ENCODE data around the gene CAMTA1.

CAMTA1 gene

GRCh38 chr1:7702365-7702764 lies 917.1 kb downstream of the CAMTA1 start:
- TF ChIP-seq ZNF70 (CRISPR knock-in tag; IDR thresholded peaks at IDR 0.05) (no peak), CSDC2 (CRISPR knock-in tag; IDR thresholded peaks at IDR 0.05) (no peak), ARNTL (CRISPR knock-in tag; IDR thresholded peaks at IDR 0.05; ENCODE audit: borderline replicate concordance, low read depth) (no peak), CSRNP3 (CRISPR knock-in tag; IDR thresholded peaks at IDR 0.05) (no peak), ZFP3 (CRISPR knock-in tag; IDR thresholded peaks at IDR 0.05) (no peak), ZNF565 (CRISPR knock-in tag; conservative IDR thresholded peaks at IDR 0.05; ENCODE audit: low read depth) (no peak), TOX (CRISPR knock-in tag; IDR thresholded peaks at IDR 0.05; ENCODE audit: borderline replicate concordance) (no peak), ZNF8 (CRISPR knock-in tag; IDR thresholded peaks at IDR 0.05) (no peak), ESRRG (CRISPR knock-in tag; IDR thresholded peaks at IDR 0.05) (no peak), TSHZ2 (CRISPR knock-in tag; IDR thresholded peaks at IDR 0.05) (no peak), PATZ1 (CRISPR knock-in tag; IDR thresholded peaks at IDR 0.05; ENCODE audit: borderline replicate concordance) (no peak), ISL1 (CRISPR knock-in tag; IDR thresholded peaks at IDR 0.05) (no peak), CREB5 (CRISPR knock-in tag; IDR thresholded peaks at IDR 0.05; ENCODE audit: low read depth) (no peak)
- no peak for ATAC-seq

GRCh38 chr1:7703321-7704213 lies 918.3 kb downstream of the CAMTA1 start:
- no peak for ATAC-seq
- TF ChIP-seq ZNF565 (CRISPR knock-in tag; conservative IDR thresholded peaks at IDR 0.05; ENCODE audit: low read depth): no peak
- no peak for TF ChIP-seq ARNTL (CRISPR knock-in tag; IDR thresholded peaks at IDR 0.05; ENCODE audit: borderline replicate concordance, low read depth)
- no peak for TF ChIP-seq ZNF70 (CRISPR knock-in tag; IDR thresholded peaks at IDR 0.05)
- TF ChIP-seq ZFP3 (CRISPR knock-in tag; IDR thresholded peaks at IDR 0.05): no peak
- TF ChIP-seq GLIS3 (CRISPR knock-in tag; IDR thresholded peaks at IDR 0.05): no peak
- no peak for TF ChIP-seq TOX (CRISPR knock-in tag; IDR thresholded peaks at IDR 0.05; ENCODE audit: borderline replicate concordance)
- no peak for TF ChIP-seq RARB (CRISPR knock-in tag; IDR thresholded peaks at IDR 0.05)

- TF ChIP-seq CREB5 (CRISPR knock-in tag; IDR thresholded peaks at IDR 0.05; ENCODE audit: low read depth): no peak
- no peak for TF ChIP-seq ZNF8 (CRISPR knock-in tag; IDR thresholded peaks at IDR 0.05)
- ATAC-seq: peak; percentile 99
These were observed 919.2 kb downstream of the CAMTA1 start for GRCh38 chr1:7704214-7705047.
